Dendritic cell treated with granulocyte-macrophage colony-stimulating factor and Interleukin-4, amounts not matched to agents 40 ng/mL and 50 ng/mL, for 4 days (primary cell): Measurements from ENCODE around the gene NDUFS2.
A peak's percentile ranks its signal among the peaks of the same experiment; 100 is the strongest.

ENCODE experiments used
- H3K27ac Mint-ChIP-seq: one replicate; pipeline ENCODE4 v1.8.0; 2022; ENCODE audit warnings: mild to moderate bottlenecking, mixed read lengths
- H3K27me3 Mint-ChIP-seq: one replicate; pipeline ENCODE4 v1.8.0; 2022; ENCODE audit warnings: mild to moderate bottlenecking, mixed read lengths
- H3K36me3 Mint-ChIP-seq: one replicate; pipeline ENCODE4 v1.8.0; 2022; ENCODE audit warnings: low read depth, mixed read lengths
- H3K4me1 Mint-ChIP-seq: one replicate; pipeline ENCODE4 v1.8.0; 2022; ENCODE audit warnings: low read depth, mixed read lengths
- H3K4me3 Mint-ChIP-seq: one replicate; pipeline ENCODE4 v1.8.0; 2022; ENCODE audit warnings: mild to moderate bottlenecking, moderate library complexity, mixed read lengths
- H3K9me3 Mint-ChIP-seq: one replicate; pipeline ENCODE4 v1.8.0; 2022; ENCODE audit warnings: mixed read lengths
- intact Hi-C: fragments of 100-400 bp; cut with micrococcal nuclease; formaldehyde crosslinking; loops from one replicate; pipeline ENCODE4 v1.15.0; 2022

The NDUFS2 gene

DNA sequence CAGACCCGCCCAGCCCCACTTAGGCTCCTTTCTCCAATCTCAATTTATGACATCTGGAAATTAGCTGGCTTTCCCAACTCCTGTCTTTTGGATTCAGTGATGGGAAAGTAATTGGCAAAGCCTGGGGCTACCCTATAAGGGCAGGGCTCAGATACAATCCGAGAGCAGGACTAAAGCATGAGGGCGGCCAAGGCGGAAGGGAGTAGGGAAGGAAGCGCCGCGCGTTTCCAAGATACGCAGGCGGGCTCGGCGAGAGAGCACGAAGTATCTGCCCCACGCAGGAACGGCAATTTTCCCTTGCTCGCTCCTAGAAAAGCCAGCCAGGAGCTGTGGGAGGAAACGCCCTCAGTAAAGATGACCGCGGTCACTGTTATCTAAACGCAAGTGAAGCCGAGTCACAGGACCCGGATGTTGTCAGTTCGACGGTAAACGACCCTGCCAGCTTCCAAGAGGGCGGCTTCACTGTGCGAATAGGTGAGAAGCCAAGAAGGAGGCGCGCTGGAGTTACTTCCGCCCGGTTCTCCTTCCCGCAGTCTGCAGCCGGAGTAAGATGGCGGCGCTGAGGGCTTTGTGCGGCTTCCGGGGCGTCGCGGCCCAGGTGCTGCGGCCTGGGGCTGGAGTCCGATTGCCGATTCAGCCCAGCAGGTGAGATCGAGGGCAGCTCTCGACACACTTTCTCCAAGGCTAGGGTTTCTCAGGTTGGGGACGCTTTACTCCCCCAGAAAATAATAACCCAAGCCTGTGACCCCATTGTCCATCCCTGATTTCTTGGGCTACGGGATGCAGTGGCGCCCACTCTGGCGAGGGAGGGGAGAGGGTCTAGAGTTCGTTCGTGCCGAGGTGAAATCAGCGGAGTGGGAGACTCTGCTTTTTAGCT lies at the start of gene NDUFS2:
Gene NDUFS2 (plus strand): TSS at position 532 of the 877 bp plus-strand sequence. CDS start 19 bp downstream, at position 551.
- intact Hi-C loops = loop anchor here (1.0 kb wide), 1 partner anchor 13 kb away; the partner anchor contains the start of gene FCER1G
- H3K36me3 Mint-ChIP-seq = peaks cover 37% of the 10 kb centered on the region
- H3K9me3 Mint-ChIP-seq = no peaks in the 10 kb centered on the region
- peaks cover 73% of the 10 kb centered on the region for H3K4me1 Mint-ChIP-seq
- peaks cover 4% of the 10 kb centered on the region for H3K27me3 Mint-ChIP-seq
- peak within 1 kb of the TSS; percentile 95 for H3K27ac Mint-ChIP-seq
- peak within 1 kb of the TSS; percentile 87 for H3K4me3 Mint-ChIP-seq

DNA sequence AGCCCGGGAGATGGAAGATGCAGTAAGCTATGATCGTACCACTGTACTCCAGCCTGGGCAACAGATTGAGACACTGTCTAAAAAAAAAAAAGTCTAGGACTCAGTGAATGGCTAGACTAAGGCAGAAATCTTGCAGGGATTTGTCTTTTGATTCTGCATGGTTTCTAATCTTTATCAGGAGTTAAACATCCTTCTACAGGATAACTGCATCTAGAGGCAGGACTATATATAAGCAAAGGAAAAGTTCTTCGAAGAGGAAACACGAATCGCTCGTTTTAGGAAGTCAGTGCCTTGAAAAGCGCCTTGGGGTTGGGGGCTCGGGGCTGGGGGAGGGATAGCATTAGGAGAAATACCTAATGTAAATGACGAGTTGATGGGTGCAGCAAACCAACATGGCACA lies 49.0 kb upstream of the NDUFS2 start:
- H3K27ac Mint-ChIP-seq = peak overlapping the region; percentile 99
- H3K36me3 Mint-ChIP-seq = peaks cover 34% of the 10 kb centered on the region
- intact Hi-C loops = no loop called here
- no peaks in the 10 kb centered on the region for H3K27me3 Mint-ChIP-seq
- no peaks in the 10 kb centered on the region for H3K9me3 Mint-ChIP-seq
- peak overlapping the region; percentile 95 for H3K4me3 Mint-ChIP-seq
- peaks cover 15% of the 10 kb centered on the region for H3K4me1 Mint-ChIP-seq

DNA sequence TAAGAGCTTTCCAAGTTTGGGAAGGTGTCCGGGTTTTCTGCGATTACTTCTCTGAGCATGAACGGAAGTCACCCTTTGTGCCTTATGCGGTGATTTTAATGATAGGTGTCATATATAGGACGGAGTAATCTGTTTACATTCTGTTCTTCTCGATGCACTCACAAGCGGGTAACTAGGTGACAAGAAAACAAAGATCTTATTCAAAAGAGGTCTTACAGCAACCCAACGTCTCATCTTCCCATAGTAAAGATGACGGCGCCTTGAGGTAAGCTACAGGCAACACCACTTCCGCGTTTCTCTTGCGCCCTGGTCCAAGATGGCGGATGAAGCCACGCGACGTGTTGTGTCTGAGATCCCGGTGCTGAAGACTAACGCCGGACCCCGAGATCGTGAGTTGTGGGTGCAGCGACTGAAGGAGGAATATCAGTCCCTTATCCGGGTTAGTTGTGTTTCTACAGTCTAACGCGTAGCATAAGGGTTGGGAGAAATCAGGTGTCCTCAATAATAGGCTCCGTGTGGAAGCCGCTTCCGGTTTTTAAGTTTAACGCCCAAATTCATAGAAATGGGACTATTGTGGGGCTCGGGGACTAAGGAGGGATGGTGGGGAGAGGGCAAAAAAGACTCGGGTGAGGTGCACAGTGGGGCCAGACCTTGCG lies 48.4 kb upstream of the NDUFS2 start, which contains the start of gene UFC1:
Gene UFC1 (plus strand): TSS at position 297 of the 656 bp plus-strand sequence. CDS start 20 bp downstream, at position 317.
- intact Hi-C loops = no loop called here
- Mint-ChIP-seq H3K27ac (peak within 1 kb of the TSS; percentile 99), H3K4me3 (peak within 1 kb of the TSS; percentile 95), H3K27me3 (no peaks in the 10 kb centered on the region), H3K4me1 (peaks cover 18% of the 10 kb centered on the region), H3K9me3 (no peaks in the 10 kb centered on the region), H3K36me3 (peaks cover 39% of the 10 kb centered on the region)

DNA sequence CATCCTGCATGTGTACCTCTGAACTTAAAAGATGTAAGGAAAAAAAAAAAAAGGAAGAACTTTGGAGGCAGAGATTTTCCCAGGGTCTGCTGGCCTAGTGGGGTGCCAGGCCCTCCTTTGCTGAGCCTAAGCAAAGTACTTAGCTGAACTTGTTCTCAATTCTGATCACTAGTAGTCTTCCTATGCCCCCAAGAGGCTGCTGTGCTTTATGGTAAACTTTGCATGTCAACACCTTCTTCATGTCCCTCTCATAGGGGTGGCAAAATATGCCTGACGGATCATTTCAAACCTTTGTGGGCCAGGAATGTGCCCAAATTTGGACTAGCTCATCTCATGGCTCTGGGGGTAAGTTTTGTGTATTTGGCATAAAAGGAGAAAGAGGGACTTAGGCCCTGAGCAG lies 44.3 kb upstream of the NDUFS2 start:
- intact Hi-C loops = no loop called here
- no peak overlapping the region for H3K4me3 Mint-ChIP-seq
- H3K27me3 Mint-ChIP-seq = no peaks in the 10 kb centered on the region
- H3K27ac Mint-ChIP-seq = no peak overlapping the region
- no peaks in the 10 kb centered on the region for H3K9me3 Mint-ChIP-seq
- H3K4me1 Mint-ChIP-seq = peaks cover 54% of the 10 kb centered on the region
- H3K36me3 Mint-ChIP-seq = peaks cover 72% of the 10 kb centered on the region

DNA sequence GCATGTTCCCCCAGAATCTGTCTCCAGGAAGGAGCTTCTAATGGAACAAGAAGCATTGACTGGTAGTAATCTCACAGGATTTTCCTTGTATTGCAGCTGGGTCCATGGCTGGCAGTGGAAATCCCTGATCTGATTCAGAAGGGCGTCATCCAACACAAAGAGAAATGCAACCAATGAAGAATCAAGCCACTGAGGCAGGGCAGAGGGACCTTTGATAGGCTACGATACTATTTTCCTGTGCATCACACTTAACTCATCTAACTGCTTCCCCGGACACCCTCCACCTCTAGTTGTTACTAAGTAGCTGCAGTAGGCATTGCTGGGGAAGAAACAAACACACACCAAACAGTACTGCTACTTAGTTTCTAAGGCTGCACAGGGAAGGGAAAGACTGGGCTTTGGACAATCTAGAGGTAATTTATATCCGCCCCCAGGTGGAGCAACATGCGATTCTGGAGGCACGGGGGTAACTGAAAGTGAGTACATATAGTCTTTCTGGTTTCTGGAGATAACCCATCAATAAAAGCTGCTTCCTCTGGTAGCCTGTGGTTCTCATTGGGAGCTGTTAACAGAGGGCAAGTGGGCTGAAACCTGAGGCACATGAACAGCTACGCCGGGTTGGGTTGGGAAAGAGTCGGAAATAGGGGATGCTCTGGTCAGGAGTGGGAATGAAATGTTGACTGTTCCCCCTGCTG lies 43.7 kb upstream of the NDUFS2 start:
- intact Hi-C loops = no loop called here
- Mint-ChIP-seq H3K27ac (peak overlapping the region; percentile 89), H3K27me3 (no peaks in the 10 kb centered on the region), H3K36me3 (peaks cover 78% of the 10 kb centered on the region), H3K4me3 (no peak overlapping the region), H3K4me1 (peaks cover 60% of the 10 kb centered on the region), H3K9me3 (no peaks in the 10 kb centered on the region)

DNA sequence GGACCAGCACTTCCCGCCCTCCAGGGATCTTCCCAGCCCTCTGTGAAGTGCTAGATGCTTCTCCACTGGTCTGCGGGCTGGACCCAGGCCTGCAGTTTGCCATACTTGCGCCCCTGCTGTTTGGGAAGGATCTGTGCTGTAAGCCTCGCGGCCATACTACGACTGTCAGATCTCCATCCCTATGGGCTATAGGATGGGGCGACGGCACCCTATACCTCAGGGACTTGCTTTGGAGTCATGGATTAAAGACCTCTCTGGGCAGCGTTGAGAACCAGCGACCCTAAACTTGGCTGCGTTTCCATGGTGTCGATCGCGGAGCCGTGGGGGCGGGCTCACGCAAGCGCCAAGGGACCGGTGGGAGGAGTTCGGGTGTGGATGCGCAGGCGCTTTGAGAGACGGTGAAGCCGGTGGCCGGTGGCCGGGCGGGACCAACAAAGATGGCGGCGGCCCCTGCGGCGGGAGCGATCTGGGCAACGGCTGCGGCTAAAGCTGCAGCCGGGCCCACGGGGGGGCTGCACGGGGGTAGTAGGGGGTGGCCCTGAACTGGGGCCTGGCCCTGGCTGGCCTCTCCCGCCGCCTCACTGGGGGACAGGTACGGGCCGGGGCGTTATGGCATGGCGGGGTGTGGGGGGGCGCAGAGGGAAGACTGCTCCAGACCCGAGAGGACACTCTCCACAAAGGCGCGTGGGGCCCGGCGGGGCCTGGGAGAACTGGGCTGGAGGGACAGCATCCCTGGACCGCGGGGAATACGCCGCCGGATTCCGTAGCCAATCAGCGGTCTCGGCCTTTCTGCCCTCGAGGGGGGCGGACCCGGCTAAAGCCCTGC lies 42.9 kb upstream of the NDUFS2 start, which contains the start of gene USP21:
Gene USP21 (plus strand): TSS at position 414 of the 826 bp plus-strand sequence. CDS start 1,141 bp downstream, outside the sequence.
- Mint-ChIP-seq H3K36me3 (peaks cover 78% of the 10 kb centered on the region), H3K9me3 (no peaks in the 10 kb centered on the region), H3K27me3 (no peaks in the 10 kb centered on the region), H3K4me3 (peak within 1 kb of the TSS; percentile 89), H3K4me1 (peaks cover 68% of the 10 kb centered on the region), H3K27ac (peak within 1 kb of the TSS; percentile 89)
- intact Hi-C loops = no loop called here

DNA sequence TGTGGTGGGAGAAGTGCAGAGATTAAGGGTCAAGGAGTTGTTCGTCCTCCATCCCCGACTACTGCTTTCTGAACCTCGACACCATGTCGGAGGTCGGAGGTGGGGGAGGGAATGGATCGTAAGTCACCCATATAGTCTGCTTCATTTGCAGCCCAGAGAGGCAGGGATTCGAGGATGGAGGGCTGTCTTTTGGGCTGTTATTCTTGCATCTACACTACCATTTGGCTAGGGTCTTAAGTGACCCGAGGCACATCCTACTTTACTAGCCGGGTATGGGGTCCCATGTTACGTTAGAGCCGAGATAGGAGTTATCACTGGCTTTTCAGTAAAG lies 42.3 kb upstream of the NDUFS2 start:
- Mint-ChIP-seq H3K36me3 (peaks cover 81% of the 10 kb centered on the region), H3K4me3 (peak overlapping the region; percentile 89), H3K4me1 (peaks cover 67% of the 10 kb centered on the region), H3K9me3 (no peaks in the 10 kb centered on the region), H3K27me3 (no peaks in the 10 kb centered on the region), H3K27ac (peak overlapping the region; percentile 89)
- intact Hi-C loops = no loop called here

DNA sequence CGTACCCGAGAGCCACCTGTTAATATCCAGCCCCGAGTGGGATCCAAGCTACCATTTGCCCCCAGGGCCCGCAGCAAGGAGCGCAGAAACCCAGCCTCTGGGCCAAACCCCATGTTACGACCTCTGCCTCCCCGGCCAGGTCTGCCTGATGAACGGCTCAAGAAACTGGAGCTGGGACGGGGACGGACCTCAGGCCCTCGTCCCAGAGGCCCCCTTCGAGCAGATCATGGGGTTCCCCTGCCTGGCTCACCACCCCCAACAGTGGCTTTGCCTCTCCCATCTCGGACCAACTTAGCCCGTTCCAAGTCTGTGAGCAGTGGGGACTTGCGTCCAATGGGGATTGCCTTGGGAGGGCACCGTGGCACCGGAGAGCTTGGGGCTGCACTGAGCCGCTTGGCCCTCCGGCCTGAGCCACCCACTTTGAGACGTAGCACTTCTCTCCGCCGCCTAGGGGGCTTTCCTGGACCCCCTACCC lies 41.5 kb upstream of the NDUFS2 start:
- Mint-ChIP-seq H3K27me3 (no peaks in the 10 kb centered on the region), H3K9me3 (no peaks in the 10 kb centered on the region), H3K27ac (no peak overlapping the region), H3K36me3 (peaks cover 78% of the 10 kb centered on the region), H3K4me1 (peaks cover 67% of the 10 kb centered on the region), H3K4me3 (no peak overlapping the region)
- intact Hi-C loops = no loop called here

DNA sequence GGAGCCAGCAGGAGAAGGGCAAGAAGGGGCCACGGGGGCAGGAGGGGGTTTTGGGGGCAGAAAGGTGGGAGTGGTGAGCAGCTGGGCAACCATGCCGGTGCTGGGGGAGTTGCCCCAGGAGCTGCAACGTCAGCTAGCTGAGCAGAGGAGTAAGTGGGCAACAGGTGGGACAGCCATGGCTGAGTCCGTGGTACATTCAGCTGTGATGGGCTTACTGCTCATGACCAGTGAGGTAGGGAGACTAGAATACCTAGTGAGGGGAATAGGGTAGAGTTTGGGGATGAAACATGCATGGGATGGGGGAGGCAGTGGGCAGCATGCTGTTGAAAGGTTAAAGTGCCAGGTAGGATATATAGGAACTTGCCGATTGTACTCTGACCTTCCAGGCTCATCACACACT lies 40.5 kb upstream of the NDUFS2 start:
- Mint-ChIP-seq H3K27me3 (no peaks in the 10 kb centered on the region), H3K9me3 (no peaks in the 10 kb centered on the region), H3K27ac (no peak overlapping the region), H3K4me1 (peaks cover 73% of the 10 kb centered on the region), H3K36me3 (peaks cover 82% of the 10 kb centered on the region), H3K4me3 (no peak overlapping the region)
- intact Hi-C loops = no loop called here

DNA sequence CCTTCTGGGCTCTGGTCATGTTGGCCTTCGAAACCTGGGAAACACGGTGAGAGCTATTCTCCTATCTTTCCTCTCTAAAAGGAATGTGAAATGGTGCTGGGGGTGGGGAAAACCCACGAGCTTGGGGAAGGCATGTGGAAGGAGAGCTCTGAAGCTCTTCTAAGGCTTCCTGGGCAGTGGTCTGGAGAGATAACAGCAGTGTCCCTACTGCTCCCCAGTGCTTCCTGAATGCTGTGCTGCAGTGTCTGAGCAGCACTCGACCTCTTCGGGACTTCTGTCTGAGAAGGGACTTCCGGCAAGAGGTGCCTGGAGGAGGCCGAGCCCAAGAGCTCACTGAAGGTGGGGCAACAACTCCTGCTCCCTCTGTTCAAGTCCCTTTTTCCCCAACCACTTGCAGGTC lies 40.1 kb upstream of the NDUFS2 start:
- peak overlapping the region; percentile 96 for H3K27ac Mint-ChIP-seq
- intact Hi-C loops = no loop called here
- H3K27me3 Mint-ChIP-seq = no peaks in the 10 kb centered on the region
- no peak overlapping the region for H3K4me3 Mint-ChIP-seq
- H3K36me3 Mint-ChIP-seq = peaks cover 80% of the 10 kb centered on the region
- H3K4me1 Mint-ChIP-seq = peaks cover 77% of the 10 kb centered on the region
- H3K9me3 Mint-ChIP-seq = no peaks in the 10 kb centered on the region

DNA sequence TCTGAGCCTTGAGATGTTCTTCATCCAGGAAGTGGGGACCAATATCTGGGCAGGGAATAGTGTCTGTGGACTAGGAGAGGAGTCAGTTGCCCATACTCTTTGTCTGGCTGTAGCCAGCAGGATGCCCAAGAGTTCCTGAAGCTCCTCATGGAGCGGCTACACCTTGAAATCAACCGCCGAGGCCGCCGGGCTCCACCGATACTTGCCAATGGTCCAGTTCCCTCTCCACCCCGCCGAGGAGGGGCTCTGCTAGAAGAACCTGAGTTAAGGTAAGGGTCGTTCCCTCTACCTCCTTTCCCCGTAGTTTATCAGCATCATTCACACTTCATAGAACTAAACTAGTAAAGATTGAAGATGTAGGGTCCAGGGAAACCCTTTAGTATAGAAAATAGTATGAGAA lies 39.4 kb upstream of the NDUFS2 start:
- Mint-ChIP-seq H3K4me3 (no peak overlapping the region), H3K36me3 (peaks cover 74% of the 10 kb centered on the region), H3K4me1 (peaks cover 85% of the 10 kb centered on the region), H3K27me3 (no peaks in the 10 kb centered on the region), H3K9me3 (no peaks in the 10 kb centered on the region), H3K27ac (peak overlapping the region; percentile 96)
- intact Hi-C loops = no loop called here

DNA sequence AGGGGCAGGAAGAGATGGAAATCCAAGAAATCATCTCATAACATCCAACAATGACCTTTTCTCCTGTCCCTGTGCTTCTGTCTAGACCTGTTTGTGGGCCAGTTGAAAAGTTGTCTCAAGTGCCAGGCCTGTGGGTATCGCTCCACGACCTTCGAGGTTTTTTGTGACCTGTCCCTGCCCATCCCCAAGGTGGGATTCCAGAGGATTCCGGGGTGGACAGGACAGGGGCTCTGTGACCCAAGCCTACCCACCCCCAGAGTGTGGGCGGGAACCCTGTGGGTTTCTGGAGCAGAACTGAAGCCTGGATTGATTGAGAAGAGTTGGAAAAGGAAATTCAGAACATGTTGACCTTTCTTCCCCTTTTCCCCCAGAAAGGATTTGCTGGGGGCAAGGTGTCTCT lies 38.4 kb upstream of the NDUFS2 start:
- intact Hi-C loops = no loop called here
- Mint-ChIP-seq H3K27ac (peak overlapping the region; percentile 96), H3K27me3 (no peaks in the 10 kb centered on the region), H3K4me1 (peaks cover 88% of the 10 kb centered on the region), H3K9me3 (no peaks in the 10 kb centered on the region), H3K36me3 (peaks cover 75% of the 10 kb centered on the region), H3K4me3 (no peak overlapping the region)

DNA sequence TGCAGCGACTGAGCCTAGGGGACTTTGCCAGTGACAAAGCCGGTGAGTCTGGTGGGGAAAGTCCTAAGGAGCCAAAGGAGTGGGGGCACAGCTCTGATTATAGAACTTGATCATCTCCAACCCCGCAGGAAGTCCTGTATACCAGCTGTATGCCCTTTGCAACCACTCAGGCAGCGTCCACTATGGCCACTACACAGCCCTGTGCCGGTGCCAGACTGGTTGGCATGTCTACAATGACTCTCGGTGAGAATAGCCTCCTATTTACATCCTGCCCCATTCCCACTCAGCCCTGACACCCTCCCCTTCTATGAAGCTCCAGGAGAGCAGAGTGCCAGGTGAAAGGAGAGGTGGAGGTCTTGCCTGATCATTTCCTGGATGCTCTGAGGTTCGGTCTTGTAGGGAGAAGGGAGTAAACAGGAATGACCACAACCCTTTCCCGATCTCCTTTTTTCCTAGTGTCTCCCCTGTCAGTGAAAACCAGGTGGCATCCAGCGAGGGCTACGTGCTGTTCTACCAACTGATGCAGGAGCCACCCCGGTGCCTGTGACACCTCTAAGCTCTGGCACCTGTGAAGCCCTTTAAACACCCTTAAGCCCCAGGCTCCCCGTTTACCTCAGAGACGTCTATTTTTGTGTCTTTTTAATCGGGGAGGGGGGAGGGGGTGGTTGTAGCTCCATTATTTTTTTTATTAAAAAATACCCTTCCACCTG lies 37.1 kb upstream of the NDUFS2 start:
- H3K4me3 Mint-ChIP-seq = no peak overlapping the region
- H3K9me3 Mint-ChIP-seq = no peaks in the 10 kb centered on the region
- peaks cover 77% of the 10 kb centered on the region for H3K36me3 Mint-ChIP-seq
- H3K27me3 Mint-ChIP-seq = no peaks in the 10 kb centered on the region
- intact Hi-C loops = no loop called here
- peaks cover 81% of the 10 kb centered on the region for H3K4me1 Mint-ChIP-seq
- H3K27ac Mint-ChIP-seq = peak overlapping the region; percentile 96
